ENCODE measurements around the gene SPPL2A.
"Not testable (repeated sequence)": the region's sequence is repeated elsewhere in the genome, so short reads cannot be mapped to it uniquely, and the experiment has no call there.

Gene SPPL2A

GRCh38 chr15:50767332-50767861 is 1.9 kb upstream of the SPPL2A start:
- DNase-seq: no peak

DNA sequence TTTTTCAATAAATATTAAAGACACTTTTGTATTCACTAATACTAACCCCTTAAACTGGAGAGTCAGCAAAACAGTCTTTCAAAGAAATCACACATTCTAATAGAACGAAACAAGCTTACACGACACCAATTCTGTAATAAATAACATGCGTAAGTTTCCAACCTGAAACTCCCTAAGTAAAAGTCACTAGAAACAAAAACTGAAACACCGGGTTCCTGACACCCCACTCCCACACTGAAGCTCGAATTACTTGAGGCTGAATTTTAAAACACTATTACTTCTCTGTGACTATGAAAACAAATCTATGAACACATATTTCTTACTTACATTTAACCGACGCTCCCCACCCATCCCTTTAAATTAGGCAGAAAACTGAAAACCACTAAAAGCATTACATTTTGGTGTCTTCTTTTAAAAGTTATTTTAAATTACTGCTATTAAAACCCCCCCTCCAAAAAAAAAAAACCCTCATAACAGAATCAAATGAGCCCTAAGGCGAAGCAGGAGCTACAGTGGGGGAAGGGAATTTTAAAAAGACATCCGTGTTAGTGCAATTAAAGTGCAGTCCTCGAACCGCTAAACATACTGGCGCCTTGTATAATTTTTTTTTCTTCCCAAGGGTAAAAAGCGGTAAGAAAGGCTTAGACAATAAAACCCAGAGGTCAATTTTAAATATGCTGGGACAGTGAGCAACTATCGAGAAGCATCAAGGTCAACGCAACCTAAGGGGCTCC is 878 bp downstream of the SPPL2A start:
- DNase-seq: peak; percentile 65

- no peak for DNase-seq
Measured at GRCh38 chr15:50758712-50759205, 6.7 kb downstream of the SPPL2A start.

DNA sequence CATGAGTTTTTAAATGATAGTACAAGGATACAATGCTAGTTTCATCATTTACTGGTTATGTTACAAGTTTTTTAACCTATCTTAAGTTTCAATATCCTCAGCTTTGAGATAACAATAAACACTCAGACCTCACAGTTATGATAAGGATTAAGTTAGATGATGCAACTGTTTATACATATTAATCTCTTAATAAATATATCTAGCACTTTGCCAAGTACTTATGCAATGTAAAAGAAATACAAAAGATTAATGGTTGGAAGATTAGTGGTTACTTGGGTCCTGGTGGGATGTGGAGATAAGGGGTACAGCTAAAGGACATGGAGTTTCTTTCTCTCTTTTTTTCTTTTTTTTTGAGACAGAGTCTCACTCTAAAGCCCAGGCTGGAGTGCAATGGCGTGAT is 12.0 kb downstream of the SPPL2A start:
- no peak for DNase-seq

GRCh38 chr15:50751394-50751793 is 14.1 kb downstream of the SPPL2A start:
- peak; percentile 15 for DNase-seq

DNA sequence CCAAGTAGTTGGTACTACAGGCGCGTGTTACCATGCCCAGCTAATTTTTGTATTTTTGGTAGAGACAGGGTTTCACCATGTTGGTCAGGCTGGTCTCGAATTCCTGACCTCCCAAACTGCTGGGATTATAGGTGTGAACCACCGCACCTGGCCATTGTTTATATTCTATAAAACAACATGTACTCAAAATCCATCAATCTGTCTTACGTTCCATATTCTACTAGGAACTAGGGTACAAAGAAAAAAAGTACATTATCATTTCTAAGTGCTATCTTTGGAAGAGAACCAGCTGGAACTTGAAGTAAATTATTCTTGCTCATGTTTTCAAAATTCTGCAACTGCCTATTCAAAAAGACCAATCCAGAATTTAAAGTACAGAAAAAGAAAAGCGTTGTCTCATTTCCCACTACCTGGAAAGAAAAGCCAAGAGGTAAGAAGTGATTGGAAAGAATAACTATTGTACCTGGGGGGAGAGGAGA is 15.2 kb downstream of the SPPL2A start:
- no peak for DNase-seq

DNA sequence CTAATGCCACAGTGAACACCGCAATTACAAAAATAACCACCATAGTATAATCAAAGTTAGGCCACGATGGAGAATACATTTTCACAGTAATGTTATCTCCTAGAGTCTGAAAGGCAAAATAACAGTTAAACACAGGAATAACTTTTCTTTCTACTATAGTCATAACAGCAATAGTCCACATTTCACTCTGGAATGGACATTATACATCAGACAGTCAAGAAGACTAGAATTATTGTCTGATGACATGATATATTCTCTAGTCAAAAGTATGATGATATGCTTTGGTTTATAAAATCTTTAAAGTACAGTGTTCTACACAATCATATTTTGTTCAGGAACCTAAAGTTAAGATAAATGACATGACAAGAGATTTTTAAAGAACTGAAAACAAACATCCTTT is 18.0 kb downstream of the SPPL2A start:
- DNase-seq: no peak

DNA sequence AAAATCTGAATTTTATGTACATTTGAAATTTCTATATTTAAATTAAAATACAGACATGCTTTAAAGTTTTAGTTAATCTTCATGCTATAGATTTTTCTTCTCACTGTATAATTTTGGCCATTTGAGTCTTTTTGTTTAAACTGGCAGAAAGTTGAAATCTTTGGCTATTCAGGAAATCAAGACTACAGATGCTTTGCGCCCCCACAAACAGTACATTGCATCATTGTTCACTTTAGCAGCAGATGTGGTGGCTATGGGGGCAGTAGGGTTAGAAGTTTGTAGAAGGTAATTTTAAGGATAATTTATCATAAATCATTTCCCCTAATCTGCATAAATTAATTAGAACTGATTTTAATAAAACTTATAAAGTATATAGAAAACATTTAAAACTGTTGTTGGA is 20.9 kb downstream of the SPPL2A start:
- no peak for DNase-seq

DNA sequence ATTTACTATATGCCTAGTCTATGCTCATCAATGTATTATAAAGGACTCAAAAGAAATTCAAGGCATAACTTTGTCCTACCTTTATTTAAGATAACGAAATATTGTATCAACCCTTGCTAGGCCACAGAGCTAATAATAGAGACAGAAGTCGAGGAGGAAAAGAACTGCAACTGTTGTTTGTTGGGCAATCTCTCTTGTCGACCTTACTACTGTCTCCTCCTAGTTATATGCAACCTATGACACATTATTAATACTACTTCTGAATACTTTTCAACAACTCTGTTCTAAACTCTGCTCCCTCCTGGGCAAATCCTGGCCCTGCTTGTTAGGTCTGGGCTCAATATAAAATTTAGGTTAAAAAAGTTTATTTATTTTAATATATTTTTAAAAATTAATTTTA is 24.6 kb downstream of the SPPL2A start:
- DNase-seq: no peak

GRCh38 chr15:50736823-50737222 is 28.7 kb downstream of the SPPL2A start:
- DNase-seq: no peak

DNA sequence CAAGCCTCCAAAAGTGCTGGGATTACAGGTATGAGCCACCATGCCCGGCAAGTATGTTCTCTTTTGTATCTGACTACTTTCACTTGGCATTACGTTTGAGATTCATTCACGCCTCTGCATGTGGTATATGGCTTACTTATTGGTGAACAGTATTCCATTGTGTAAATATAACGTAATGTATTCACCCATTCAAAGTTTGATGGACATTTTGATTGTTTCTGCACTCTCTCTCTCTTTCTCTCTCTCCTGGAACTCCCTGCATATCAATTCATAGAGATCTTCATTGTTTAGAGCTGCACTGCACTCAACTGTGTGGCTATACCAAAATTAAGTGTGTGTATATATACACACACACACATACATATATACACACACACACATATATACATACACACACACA is 30.4 kb downstream of the SPPL2A start:
- DNase-seq: no peak

GRCh38 chr15:50726315-50726714 is 39.2 kb downstream of the SPPL2A start:
- DNase-seq: no peak

DNA sequence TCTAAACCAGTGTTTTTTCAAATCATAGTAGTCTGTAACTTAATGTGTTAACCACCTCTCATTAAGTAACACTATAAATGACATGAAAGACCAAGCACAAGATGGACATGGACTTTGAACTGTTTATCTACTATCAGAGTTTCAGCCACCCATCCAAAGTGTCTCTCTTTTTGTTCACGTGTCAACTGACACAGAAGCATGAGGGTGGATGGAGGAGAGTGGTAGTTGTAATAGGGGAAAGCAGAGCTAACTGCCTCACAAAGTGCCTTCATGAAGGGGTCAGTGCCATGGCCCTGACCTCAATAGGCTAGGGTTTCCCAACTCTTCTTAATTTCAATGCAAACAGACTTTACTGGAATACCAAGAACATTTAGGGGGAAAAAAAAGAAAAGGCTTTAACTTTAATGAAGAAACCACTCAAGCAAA is 46.8 kb downstream of the SPPL2A start:
- DNase-seq: no peak

DNA sequence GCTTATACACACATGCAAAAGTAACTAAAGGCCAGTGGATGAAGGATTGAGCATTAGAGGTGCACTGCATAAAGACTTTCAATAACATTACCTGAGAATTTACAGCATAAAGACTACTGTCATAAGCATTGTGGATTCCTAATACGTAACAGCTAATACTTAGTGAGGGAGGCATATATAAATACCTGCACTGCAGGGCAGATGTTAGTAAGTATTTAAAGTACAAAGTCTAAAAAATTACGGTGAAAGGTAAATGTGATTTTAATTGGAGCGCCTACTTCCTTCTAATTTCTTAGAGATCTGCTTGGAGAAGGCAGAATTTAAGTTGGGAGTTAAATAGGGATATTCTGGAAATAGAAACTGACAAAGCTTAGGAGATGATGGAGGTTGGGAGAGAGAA is 53.5 kb downstream of the SPPL2A start:
- no peak for DNase-seq

- DNase-seq: no peak
Measured at GRCh38 chr15:50710585-50710984, 54.9 kb downstream of the SPPL2A start.

DNA sequence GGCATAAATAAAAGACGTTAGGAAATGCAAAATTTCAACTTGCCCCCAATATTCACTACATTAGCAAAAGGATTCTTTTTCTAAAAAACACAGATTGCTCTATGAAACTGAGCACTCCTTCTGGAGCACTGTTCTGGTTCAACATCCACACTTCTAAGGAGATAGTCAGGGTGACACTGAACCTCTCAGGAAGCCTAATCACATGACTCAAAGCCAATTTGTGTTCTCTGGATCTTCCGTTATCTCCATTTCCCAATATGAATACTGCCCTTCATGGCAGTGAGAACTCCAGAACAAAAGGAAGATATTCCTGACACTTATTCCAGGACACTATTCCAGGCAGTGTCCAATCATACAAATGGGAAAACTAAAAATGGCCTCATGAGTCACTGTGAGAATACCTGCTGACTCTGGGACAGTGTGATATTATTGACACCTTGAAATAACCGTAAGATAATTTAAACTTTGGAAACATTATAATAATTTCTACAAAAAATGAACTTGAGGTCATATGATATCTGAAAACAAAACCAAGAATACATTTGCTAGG is 57.6 kb downstream of the SPPL2A start:
- no peak for DNase-seq

- DNase-seq: no peak
Measured at GRCh38 chr15:50702762-50703334, 62.7 kb downstream of the SPPL2A start.

DNA sequence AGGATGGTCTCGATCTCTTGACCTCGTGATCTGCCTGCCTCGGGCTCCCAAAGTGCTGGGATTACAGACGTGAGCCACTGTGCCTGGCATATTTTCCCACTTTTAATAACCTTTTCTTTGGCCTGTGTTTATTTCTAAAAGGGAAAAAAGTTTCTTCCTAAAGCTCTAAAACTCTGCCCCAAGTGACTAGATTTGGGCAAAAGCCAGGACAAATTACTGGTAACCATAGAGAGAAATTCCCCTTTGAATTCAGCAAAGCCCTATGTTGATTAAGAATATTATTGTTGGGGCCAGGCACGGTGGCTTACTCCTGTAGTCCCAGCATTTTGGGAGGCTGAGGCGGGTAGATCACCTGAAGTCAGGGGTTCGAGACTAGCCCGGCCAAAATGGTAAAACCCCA is 67.4 kb downstream of the SPPL2A start:
- no peak for DNase-seq

DNA sequence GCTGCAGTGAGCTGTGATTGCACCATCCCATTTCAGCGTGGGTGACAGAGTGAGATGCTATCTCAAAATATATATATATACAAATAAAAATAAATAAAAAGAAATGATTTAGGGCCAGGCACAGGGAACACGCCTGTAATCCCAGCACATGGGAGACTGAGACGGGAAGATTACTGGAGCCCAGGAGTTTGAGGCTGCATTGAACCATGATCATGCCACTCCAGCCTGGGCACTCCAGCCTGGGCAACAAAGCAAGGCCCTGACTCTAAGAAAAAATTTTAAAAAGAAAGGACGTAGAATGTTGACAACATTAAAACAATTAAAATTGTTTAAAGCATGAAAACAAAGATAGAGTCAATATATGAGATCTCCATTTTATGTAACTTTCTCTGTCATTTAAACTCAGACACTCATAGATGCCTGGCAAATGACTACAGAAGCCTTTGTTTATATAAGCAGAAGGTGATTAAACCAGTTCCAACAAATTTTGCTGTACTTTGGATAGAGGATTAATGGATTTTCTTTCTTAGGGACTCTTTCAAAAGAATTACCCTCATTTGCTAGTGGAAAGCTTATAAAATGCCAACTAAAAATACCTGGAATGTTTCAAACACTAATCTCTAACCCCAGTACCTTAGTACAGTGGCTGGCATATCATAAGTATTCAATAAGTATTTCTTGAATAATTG is 68.3 kb downstream of the SPPL2A start:
- no peak for DNase-seq

DNA sequence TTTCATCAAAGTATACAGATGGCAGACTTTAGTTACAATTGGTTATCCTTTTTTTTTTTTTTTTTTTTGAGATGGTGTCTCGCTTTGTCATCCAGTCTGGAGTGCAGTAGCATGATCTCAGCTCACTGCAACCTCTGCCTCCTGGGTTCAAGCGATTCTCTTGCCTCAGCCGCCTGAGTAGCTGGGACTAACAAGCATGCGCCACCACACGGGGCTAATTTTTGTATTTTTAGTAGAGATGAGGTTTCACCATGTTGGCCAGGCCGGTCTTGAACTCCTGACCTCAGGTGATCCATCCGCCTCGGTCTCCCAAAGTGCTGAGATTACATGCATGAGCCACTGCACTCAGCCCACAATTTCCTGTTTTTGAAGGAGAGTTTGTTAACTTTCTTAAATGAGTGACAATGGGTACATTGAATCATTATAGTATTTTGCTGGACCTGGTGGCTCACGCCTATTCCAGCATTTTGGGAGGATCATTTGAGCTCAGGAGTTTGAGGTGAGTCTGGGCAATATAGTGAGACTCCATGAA is 70.8 kb downstream of the SPPL2A start:
- DNase-seq: not testable (repeated sequence)

DNA sequence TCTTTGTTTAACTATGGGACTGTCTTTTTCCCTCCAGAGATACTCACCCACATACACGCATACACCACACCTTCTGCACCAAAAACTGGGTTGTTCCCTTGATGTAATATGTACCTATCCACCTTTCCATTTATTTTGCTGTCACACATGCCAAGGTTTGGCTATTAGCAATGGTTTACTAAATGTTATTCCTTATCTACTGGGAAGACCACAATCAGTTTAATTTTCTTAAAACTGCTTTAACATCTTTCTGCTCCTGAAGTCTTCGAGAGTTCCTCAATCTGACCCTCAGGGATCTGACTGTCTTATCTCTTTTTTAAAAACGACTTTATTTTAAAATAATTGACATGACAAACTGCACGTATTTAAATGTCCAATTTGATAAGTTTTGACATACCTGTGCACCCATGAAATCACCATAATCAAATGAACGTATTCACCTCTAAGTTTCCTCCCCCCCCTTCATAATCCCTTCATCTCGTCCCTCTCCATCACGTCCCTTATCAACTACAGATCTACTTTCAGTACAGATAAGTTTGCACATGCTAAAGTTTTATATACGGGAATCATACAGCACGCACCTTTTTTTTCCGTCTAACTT is 78.1 kb downstream of the SPPL2A start:
- DNase-seq: no peak

GRCh38 chr15:50686469-50687301 is 78.8 kb downstream of the SPPL2A start, which contains the start of gene TRPM7:
Gene TRPM7 (minus strand): TSS chr15:50686797. CDS start chr15:50686533, 264 bp downstream.
- peak; percentile 91 for DNase-seq

Data from activated CD4-positive, alpha-beta T cell treated with anti-CD3 and anti-CD28 coated beads, Interleukin-2, amount 50 U/mL, for 16 hours (primary cell).